Glutamatergic neuron (in vitro differentiated cells): Measurements from ENCODE around the gene SRPK1. TPM values are rescaled to one million over a fixed set of nuclear protein-coding genes. Genes with fewer than 3 reads are reported as not detected.

Experiments
- DNase-seq: peaks from one replicate; pipeline ENCODE4 v3.0.0; 2022
- H3K27ac Mint-ChIP-seq: one replicate; pipeline ENCODE4 v1.8.0; 2020; ENCODE audit warnings: mild to moderate bottlenecking, mixed read lengths, inconsistent platforms; ENCODE audit not compliant: unreplicated experiment
- H3K27me3 Mint-ChIP-seq: one replicate; pipeline ENCODE4 v1.8.0; 2020; ENCODE audit warnings: mild to moderate bottlenecking, moderate library complexity, mixed read lengths, inconsistent platforms; ENCODE audit not compliant: unreplicated experiment
- H3K36me3 Mint-ChIP-seq: one replicate; pipeline ENCODE4 v1.8.0; 2020; ENCODE audit warnings: mild to moderate bottlenecking, mixed read lengths, inconsistent platforms; ENCODE audit not compliant: unreplicated experiment
- H3K4me1 Mint-ChIP-seq: one replicate; pipeline ENCODE4 v1.8.0; 2020; ENCODE audit warnings: mild to moderate bottlenecking, low read depth, mixed read lengths, inconsistent platforms; ENCODE audit not compliant: unreplicated experiment
- H3K4me3 Mint-ChIP-seq: one replicate; pipeline ENCODE4 v1.8.0; 2020; ENCODE audit warnings: mild to moderate bottlenecking, mixed read lengths, inconsistent platforms; ENCODE audit not compliant: unreplicated experiment
- H3K9me3 Mint-ChIP-seq: one replicate; pipeline ENCODE4 v1.8.0; 2020; ENCODE audit warnings: mild to moderate bottlenecking, moderate library complexity, mixed read lengths, inconsistent platforms; ENCODE audit not compliant: unreplicated experiment
- total RNA-seq: library from RNA; stranded (reverse); fragmentation: NEBNext Ultra II Directional; extraction: Animal tissue kit (Norgen Biotek cat#: 25700); gene quantifications from one replicate; pipeline ENCODE4 v1.2.1, GENCODE V29; 2021; ENCODE audit not compliant: unreplicated experiment
- TF ChIP-seq, protein P1 (sequence below): fragments of 200-600 bp; sonication (generic); IDR thresholded peaks from one replicate; pipeline ENCODE4 v1.5.0; 2021; ENCODE audit not compliant: partially characterized antibody, unreplicated experiment

Gene SRPK1
- total RNA-seq, 1 donor from 2014 or later: 89.8 TPM

- DNase-seq: no peak
- Mint-ChIP-seq H3K27me3 (no peaks in the 10 kb centered on the region), H3K4me1 (no peaks in the 10 kb centered on the region), H3K9me3 (no peaks in the 10 kb centered on the region), H3K4me3 (no peak overlapping the region), H3K36me3 (no peaks in the 10 kb centered on the region), H3K27ac (no peak overlapping the region)
- TF ChIP-seq, protein P1, sequence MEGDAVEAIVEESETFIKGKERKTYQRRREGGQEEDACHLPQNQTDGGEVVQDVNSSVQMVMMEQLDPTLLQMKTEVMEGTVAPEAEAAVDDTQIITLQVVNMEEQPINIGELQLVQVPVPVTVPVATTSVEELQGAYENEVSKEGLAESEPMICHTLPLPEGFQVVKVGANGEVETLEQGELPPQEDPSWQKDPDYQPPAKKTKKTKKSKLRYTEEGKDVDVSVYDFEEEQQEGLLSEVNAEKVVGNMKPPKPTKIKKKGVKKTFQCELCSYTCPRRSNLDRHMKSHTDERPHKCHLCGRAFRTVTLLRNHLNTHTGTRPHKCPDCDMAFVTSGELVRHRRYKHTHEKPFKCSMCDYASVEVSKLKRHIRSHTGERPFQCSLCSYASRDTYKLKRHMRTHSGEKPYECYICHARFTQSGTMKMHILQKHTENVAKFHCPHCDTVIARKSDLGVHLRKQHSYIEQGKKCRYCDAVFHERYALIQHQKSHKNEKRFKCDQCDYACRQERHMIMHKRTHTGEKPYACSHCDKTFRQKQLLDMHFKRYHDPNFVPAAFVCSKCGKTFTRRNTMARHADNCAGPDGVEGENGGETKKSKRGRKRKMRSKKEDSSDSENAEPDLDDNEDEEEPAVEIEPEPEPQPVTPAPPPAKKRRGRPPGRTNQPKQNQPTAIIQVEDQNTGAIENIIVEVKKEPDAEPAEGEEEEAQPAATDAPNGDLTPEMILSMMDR: no peak
These were observed 26.1 kb downstream of the SRPK1 start for GRCh38 chr6:35894776-35895175.

- Mint-ChIP-seq H3K4me3 (no peak overlapping the region), H3K9me3 (no peaks in the 10 kb centered on the region), H3K4me1 (no peaks in the 10 kb centered on the region), H3K27ac (no peak overlapping the region), H3K36me3 (no peaks in the 10 kb centered on the region), H3K27me3 (no peaks in the 10 kb centered on the region)
- TF ChIP-seq, protein P1: no peak
- no peak for DNase-seq
These were observed 27.7 kb downstream of the SRPK1 start for GRCh38 chr6:35893246-35893645.

DNA sequence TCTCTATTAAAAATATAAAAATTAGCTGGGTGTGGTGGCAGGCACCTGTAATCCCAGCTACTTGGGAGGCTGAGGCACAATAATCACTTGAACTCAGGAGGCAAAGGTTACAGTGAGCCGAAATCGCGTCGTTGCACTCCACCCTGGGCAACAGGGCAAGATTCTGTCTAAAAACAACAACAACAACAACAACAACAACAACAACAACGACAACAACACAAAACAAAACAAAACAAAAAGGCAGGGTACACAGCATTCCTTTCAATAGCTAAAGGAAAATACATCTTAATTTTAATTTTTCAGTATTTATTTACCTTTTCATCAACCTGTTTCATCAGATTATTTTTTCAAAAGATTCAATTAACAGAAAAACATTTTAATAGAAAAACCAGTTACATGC is 28.4 kb downstream of the SRPK1 start:
- TF ChIP-seq, protein P1: no peak
- no peaks in the 10 kb centered on the region for H3K9me3 Mint-ChIP-seq
- H3K27ac Mint-ChIP-seq: no peak overlapping the region
- no peaks in the 10 kb centered on the region for H3K4me1 Mint-ChIP-seq
- no peaks in the 10 kb centered on the region for H3K36me3 Mint-ChIP-seq
- no peak for DNase-seq
- no peak overlapping the region for H3K4me3 Mint-ChIP-seq
- no peaks in the 10 kb centered on the region for H3K27me3 Mint-ChIP-seq

DNA sequence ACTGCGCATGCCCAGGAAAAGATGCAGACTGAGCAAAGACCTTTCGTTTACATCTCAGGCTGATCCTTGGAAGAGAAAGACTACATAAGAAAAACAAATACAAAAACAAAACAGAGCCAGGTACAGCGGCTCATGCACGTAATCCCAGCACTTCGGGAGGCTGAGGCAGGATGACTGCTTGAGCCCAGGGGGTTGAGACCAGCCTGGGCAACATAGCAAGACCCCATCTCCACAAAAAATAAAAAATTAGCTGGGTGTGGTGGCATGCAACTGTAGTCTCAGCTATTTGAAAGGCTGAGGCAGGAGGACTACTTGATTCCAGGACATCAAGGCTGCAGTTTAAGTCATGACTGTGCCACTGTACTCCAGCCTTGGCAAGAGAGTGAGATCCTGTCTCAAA is 41.7 kb downstream of the SRPK1 start:
- Mint-ChIP-seq H3K36me3 (peaks cover 32% of the 10 kb centered on the region), H3K4me3 (no peak overlapping the region), H3K9me3 (peaks cover 6% of the 10 kb centered on the region), H3K4me1 (no peaks in the 10 kb centered on the region), H3K27me3 (peaks cover 1% of the 10 kb centered on the region), H3K27ac (no peak overlapping the region)
- TF ChIP-seq, protein P1: no peak
- no peak for DNase-seq

GRCh38 chr6:35876902-35877301 is 44.0 kb downstream of the SRPK1 start:
- Mint-ChIP-seq H3K36me3 (peaks cover 30% of the 10 kb centered on the region), H3K27me3 (peaks cover 1% of the 10 kb centered on the region), H3K27ac (no peak overlapping the region), H3K4me1 (no peaks in the 10 kb centered on the region), H3K9me3 (peaks cover 6% of the 10 kb centered on the region), H3K4me3 (no peak overlapping the region)
- TF ChIP-seq, protein P1: no peak
- DNase-seq: no peak
